Left ventricle myocardium inferior (tissue), 1 donor: Measurements from ENCODE around the gene DLL1. TPM values are rescaled to one million over a fixed set of nuclear protein-coding genes. Genes with fewer than 3 reads are reported as not detected.

Experiments used
- DNase-seq: peaks from one replicate; pipeline ENCODE4 v3.0.0-alpha.2; 2020
- H3K27ac ChIP-seq: fragments of 200-600 bp; replicated peaks from 2 replicates; pipeline ENCODE4 v1.8.0; 2021
- H3K27me3 ChIP-seq: fragments of 200-600 bp; 2 replicates; pipeline ENCODE4 v1.8.0; 2021; ENCODE audit warnings: low read depth
- H3K36me3 ChIP-seq: fragments of 200-600 bp; 2 replicates; pipeline ENCODE4 v1.8.0; 2021
- H3K4me1 ChIP-seq: fragments of 200-600 bp; 2 replicates; pipeline ENCODE4 v1.8.0; 2021
- H3K4me3 ChIP-seq: fragments of 200-600 bp; 2 replicates; pipeline ENCODE4 v1.8.0; 2021; ENCODE audit warnings: mild to moderate bottlenecking, moderate library complexity
- H3K9me3 ChIP-seq: fragments of 200-600 bp; replicated peaks from 2 replicates; pipeline ENCODE4 v1.8.0; 2021
- CTCF ChIP-seq: fragments of 200-600 bp; IDR thresholded peaks from 2 replicates; pipeline ENCODE4 v1.8.0; 2021; ENCODE audit warnings: antibody characterized with exemption, mild to moderate bottlenecking, borderline replicate concordance
- intact Hi-C: fragments of 100-400 bp; cut with micrococcal nuclease; formaldehyde crosslinking; loops from one replicate; pipeline ENCODE4 v1.11.0; 2022
- total RNA-seq: library from RNA; stranded (reverse); fragmentation: NEBNext Ultra II Directional; extraction: Animal tissue kit (Norgen Biotek cat#: 25700); gene quantifications from one replicate; pipeline ENCODE4 v1.2.1, GENCODE V29; 2021
- donor health status: DM: no; HTN: yes; CAD: no; lungs with severe emphysema.

The DLL1 gene
- total RNA-seq, 1 donor from 2014 or later: 11.7 TPM

- Histone ChIP-seq H3K27me3 (no peaks in the 10 kb centered on the region), H3K4me3 (no peak overlapping the region), H3K9me3 (no peaks in the 10 kb centered on the region), H3K27ac (peak overlapping the region; percentile 34), H3K4me1 (peaks cover 62% of the 10 kb centered on the region), H3K36me3 (peaks cover 6% of the 10 kb centered on the region)
- no peak for TF ChIP-seq CTCF
- no peak for DNase-seq
- intact Hi-C loops: no loop called here
Observed at GRCh38 chr6:170314983-170315382, 24.1 kb upstream of the DLL1 start.

- peaks cover 74% of the 10 kb centered on the region for H3K4me1 ChIP-seq
- no peak overlapping the region for H3K4me3 ChIP-seq
- H3K27me3 ChIP-seq: no peaks in the 10 kb centered on the region
- H3K27ac ChIP-seq: no peak overlapping the region
- TF ChIP-seq CTCF: no peak
- peaks cover 2% of the 10 kb centered on the region for H3K36me3 ChIP-seq
- intact Hi-C loops: no loop called here
- no peak for DNase-seq
- no peaks in the 10 kb centered on the region for H3K9me3 ChIP-seq
Observed at GRCh38 chr6:170313716-170314295, 22.9 kb upstream of the DLL1 start.

GRCh38 chr6:170312876-170313275 lies 22.0 kb upstream of the DLL1 start:
- H3K27me3 ChIP-seq: no peaks in the 10 kb centered on the region
- H3K4me1 ChIP-seq: peaks cover 79% of the 10 kb centered on the region
- no peak overlapping the region for H3K4me3 ChIP-seq
- TF ChIP-seq CTCF: no peak
- intact Hi-C loops: no loop called here
- no peaks in the 10 kb centered on the region for H3K36me3 ChIP-seq
- no peak overlapping the region for H3K27ac ChIP-seq
- H3K9me3 ChIP-seq: no peaks in the 10 kb centered on the region
- DNase-seq: no peak

- Histone ChIP-seq H3K4me1 (peaks cover 79% of the 10 kb centered on the region), H3K27me3 (no peaks in the 10 kb centered on the region), H3K9me3 (no peaks in the 10 kb centered on the region), H3K36me3 (no peaks in the 10 kb centered on the region), H3K27ac (no peak overlapping the region), H3K4me3 (no peak overlapping the region)
- TF ChIP-seq CTCF: no peak
- no peak for DNase-seq
- intact Hi-C loops: no loop called here
Observed at GRCh38 chr6:170311696-170312095, 20.8 kb upstream of the DLL1 start.

- no peak overlapping the region for H3K4me3 ChIP-seq
- no peaks in the 10 kb centered on the region for H3K36me3 ChIP-seq
- H3K27ac ChIP-seq: no peak overlapping the region
- H3K4me1 ChIP-seq: peaks cover 73% of the 10 kb centered on the region
- no peaks in the 10 kb centered on the region for H3K27me3 ChIP-seq
- TF ChIP-seq CTCF: no peak
- no peak for DNase-seq
- no peaks in the 10 kb centered on the region for H3K9me3 ChIP-seq
- intact Hi-C loops: loop anchor here (10.0 kb wide), 1 partner anchor 474 kb away; no protein-coding TSS in a partner anchor
Observed at GRCh38 chr6:170308761-170309160, 17.9 kb upstream of the DLL1 start.
